Activated T-helper 17 cell treated with anti-CD3 and anti-CD28 coated beads, Interleukin-2, amount 50 U/mL, for 72 hours (primary cell): Measurements from ENCODE around the gene ITGA8. TPM values are rescaled to one million over a fixed set of nuclear protein-coding genes. Genes with fewer than 3 reads are reported as not detected.

ENCODE experiments used
- ATAC-seq: fragments of 150-1000 bp; cut with Tn5 transposase; replicated peaks from 2 replicates; pipeline ENCODE4 v1.10.0; 2021; ENCODE audit warnings: mild to moderate bottlenecking, moderate library complexity
- H3K27ac Mint-ChIP-seq: one replicate; pipeline ENCODE4 v1.8.0; 2022; ENCODE audit warnings: mixed read lengths
- H3K27me3 Mint-ChIP-seq: one replicate; pipeline ENCODE4 v1.8.0; 2022; ENCODE audit warnings: mixed read lengths
- H3K36me3 Mint-ChIP-seq: one replicate; pipeline ENCODE4 v1.8.0; 2022; ENCODE audit warnings: low read depth, mild to moderate bottlenecking, mixed read lengths
- H3K4me1 Mint-ChIP-seq: one replicate; pipeline ENCODE4 v1.8.0; 2022; ENCODE audit warnings: mixed read lengths
- H3K4me3 Mint-ChIP-seq: one replicate; pipeline ENCODE4 v1.8.0; 2022; ENCODE audit warnings: mild to moderate bottlenecking, mixed read lengths
- H3K9me3 Mint-ChIP-seq: one replicate; pipeline ENCODE4 v1.8.0; 2022; ENCODE audit warnings: mixed read lengths
- total RNA-seq, 2 donors: library from RNA; stranded (reverse); gene quantifications; one replicate each; pipeline ENCODE4 v1.2.3, GENCODE V29; 2022

ITGA8 gene
- total RNA-seq, 2 donors from 2014 or later: not detected

- no peaks in the 10 kb centered on the region for H3K36me3 Mint-ChIP-seq
- H3K4me3 Mint-ChIP-seq: no peak overlapping the region
- no peak for ATAC-seq
- H3K27ac Mint-ChIP-seq: no peak overlapping the region
- peaks cover 4% of the 10 kb centered on the region for H3K4me1 Mint-ChIP-seq
- H3K9me3 Mint-ChIP-seq: peaks cover 6% of the 10 kb centered on the region
- H3K27me3 Mint-ChIP-seq: peaks cover 14% of the 10 kb centered on the region
Observed at GRCh38 chr10:15630353-15630752, 89.4 kb downstream of the ITGA8 start.

- Mint-ChIP-seq H3K9me3 (peaks cover 6% of the 10 kb centered on the region), H3K27ac (no peak overlapping the region), H3K4me1 (peaks cover 4% of the 10 kb centered on the region), H3K36me3 (no peaks in the 10 kb centered on the region), H3K27me3 (peaks cover 14% of the 10 kb centered on the region), H3K4me3 (no peak overlapping the region)
- ATAC-seq: no peak
Observed at GRCh38 chr10:15627617-15628196, 92.0 kb downstream of the ITGA8 start.

DNA sequence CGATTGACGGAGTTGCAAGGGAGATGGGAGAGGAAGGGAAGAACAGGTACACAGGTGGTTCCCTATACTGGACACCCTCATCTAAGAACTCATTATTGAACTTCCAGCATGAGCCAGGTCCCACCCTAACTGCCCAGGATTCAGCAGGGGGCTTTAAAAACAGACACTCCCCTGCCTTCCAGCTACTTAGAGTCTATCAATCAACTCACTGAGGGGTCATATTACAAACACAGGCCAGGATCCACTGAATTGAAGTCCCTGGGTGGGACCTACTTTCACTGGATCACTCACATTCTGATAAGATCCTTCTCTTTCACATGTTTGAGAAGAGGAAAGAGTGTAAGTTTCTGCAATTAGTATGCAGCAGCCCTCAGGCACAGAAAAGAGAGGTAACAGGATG, 92.8 kb downstream of the ITGA8 start:
- Mint-ChIP-seq H3K9me3 (peaks cover 6% of the 10 kb centered on the region), H3K36me3 (no peaks in the 10 kb centered on the region), H3K4me3 (no peak overlapping the region), H3K27me3 (peaks cover 14% of the 10 kb centered on the region), H3K4me1 (peaks cover 4% of the 10 kb centered on the region), H3K27ac (no peak overlapping the region)
- ATAC-seq: no peak

GRCh38 chr10:15625261-15625660, 94.5 kb downstream of the ITGA8 start:
- Mint-ChIP-seq H3K27ac (no peak overlapping the region), H3K9me3 (peaks cover 6% of the 10 kb centered on the region), H3K36me3 (no peaks in the 10 kb centered on the region), H3K27me3 (peaks cover 8% of the 10 kb centered on the region), H3K4me3 (no peak overlapping the region), H3K4me1 (peaks cover 4% of the 10 kb centered on the region)
- no peak for ATAC-seq

DNA sequence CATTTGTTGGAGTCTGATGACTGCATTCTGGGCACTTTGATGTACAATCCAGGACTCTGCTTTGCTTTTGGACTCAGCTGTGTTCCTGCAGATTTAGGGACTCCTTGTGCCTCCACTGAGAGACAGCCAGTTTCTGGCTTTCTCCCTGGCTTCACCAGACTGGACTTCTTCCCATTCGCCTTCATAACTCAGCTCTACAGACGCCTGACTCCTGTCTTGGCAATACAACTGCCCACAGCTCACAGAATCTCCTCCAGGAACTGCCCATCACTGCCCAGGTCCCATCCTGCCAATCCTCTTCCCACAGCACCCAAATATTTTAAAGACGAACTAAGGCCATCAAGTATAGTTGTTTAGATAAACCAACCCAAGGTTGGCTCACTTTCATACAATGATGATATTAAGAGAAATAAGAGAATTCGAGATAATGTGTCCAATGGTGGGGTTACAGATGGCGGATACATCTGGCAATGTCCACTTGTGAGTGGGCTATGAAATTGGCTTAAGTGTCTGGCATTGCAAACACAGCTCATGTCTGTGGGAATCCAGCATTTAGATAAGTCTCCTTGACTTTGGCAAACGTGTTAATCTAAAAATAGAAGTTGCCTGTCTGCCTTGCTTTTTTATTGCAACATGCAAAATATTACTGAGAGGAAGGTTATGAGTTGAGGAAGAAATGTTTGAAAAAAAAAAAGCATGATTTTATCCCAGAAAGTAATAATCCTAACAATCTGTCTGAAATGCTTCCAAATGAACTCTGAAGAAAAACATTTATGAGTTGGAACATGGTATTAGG, 95.1 kb downstream of the ITGA8 start:
- peaks cover 4% of the 10 kb centered on the region for H3K4me1 Mint-ChIP-seq
- no peak overlapping the region for H3K27ac Mint-ChIP-seq

GRCh38 chr10:15620836-15621515, 98.7 kb downstream of the ITGA8 start:
- Mint-ChIP-seq H3K27ac (no peak overlapping the region), H3K27me3 (peaks cover 10% of the 10 kb centered on the region), H3K4me1 (no peaks in the 10 kb centered on the region), H3K36me3 (no peaks in the 10 kb centered on the region), H3K4me3 (no peak overlapping the region), H3K9me3 (no peaks in the 10 kb centered on the region)
- no peak for ATAC-seq

More for the DNA sequence above, 95.1 kb downstream of the ITGA8 start:
- H3K9me3 Mint-ChIP-seq: peaks cover 6% of the 10 kb centered on the region
- no peak overlapping the region for H3K4me3 Mint-ChIP-seq
- ATAC-seq: no peak
- peaks cover 8% of the 10 kb centered on the region for H3K27me3 Mint-ChIP-seq
- no peaks in the 10 kb centered on the region for H3K36me3 Mint-ChIP-seq

- ATAC-seq: no peak
- Mint-ChIP-seq H3K4me1 (no peaks in the 10 kb centered on the region), H3K27ac (no peak overlapping the region), H3K36me3 (no peaks in the 10 kb centered on the region), H3K27me3 (peaks cover 10% of the 10 kb centered on the region), H3K9me3 (no peaks in the 10 kb centered on the region), H3K4me3 (no peak overlapping the region)
Observed at GRCh38 chr10:15620337-15620736, 99.4 kb downstream of the ITGA8 start.

GRCh38 chr10:15609246-15609645, 110.5 kb downstream of the ITGA8 start:
- no peak overlapping the region for H3K4me3 Mint-ChIP-seq

GRCh38 chr10:15606377-15606776, 113.3 kb downstream of the ITGA8 start:
- Mint-ChIP-seq H3K36me3 (no peaks in the 10 kb centered on the region), H3K27me3 (peaks cover 22% of the 10 kb centered on the region)

More at GRCh38 chr10:15609246-15609645, 110.5 kb downstream of the ITGA8 start:
- Mint-ChIP-seq H3K4me1 (no peaks in the 10 kb centered on the region), H3K27me3 (peaks cover 12% of the 10 kb centered on the region), H3K36me3 (no peaks in the 10 kb centered on the region), H3K9me3 (no peaks in the 10 kb centered on the region), H3K27ac (no peak overlapping the region)
- ATAC-seq: no peak

DNA sequence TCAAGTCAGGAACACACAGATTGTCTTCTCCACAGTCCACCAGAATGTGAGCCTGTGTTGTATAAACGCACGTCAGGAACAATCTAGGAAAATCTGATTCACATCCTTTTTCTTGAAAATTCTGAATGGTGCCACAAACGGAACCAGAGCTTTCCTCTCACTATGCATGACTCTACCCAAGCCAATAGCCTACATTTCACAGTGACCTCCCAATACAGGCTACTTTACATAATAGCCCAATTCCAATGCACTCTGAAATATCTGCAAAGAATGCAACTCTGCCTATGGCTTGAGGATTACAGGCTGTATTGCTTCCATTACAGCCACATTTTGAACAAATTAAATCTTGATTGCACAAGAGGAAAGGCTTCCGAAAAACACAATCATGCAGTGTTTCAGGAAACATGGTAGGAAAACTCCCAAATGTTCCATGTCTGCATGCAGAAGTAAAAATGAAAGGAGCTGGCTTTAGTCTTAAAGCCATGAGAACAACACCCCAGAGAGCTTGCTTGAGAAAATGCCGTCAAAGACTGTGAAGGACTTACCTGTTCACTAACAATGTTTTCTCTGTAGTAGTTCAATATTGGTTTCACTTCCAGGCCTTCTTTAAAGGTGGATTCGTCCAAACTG, 113.9 kb downstream of the ITGA8 start:
- no peak overlapping the region for H3K27ac Mint-ChIP-seq
- no peak overlapping the region for H3K4me3 Mint-ChIP-seq
- no peaks in the 10 kb centered on the region for H3K9me3 Mint-ChIP-seq
- peaks cover 27% of the 10 kb centered on the region for H3K27me3 Mint-ChIP-seq
- no peaks in the 10 kb centered on the region for H3K4me1 Mint-ChIP-seq
- ATAC-seq: no peak
- no peaks in the 10 kb centered on the region for H3K36me3 Mint-ChIP-seq

More at GRCh38 chr10:15606377-15606776, 113.3 kb downstream of the ITGA8 start:
- H3K4me3 Mint-ChIP-seq: no peak overlapping the region
- H3K27ac Mint-ChIP-seq: no peak overlapping the region
- H3K9me3 Mint-ChIP-seq: no peaks in the 10 kb centered on the region
- no peak for ATAC-seq
- H3K4me1 Mint-ChIP-seq: no peaks in the 10 kb centered on the region

DNA sequence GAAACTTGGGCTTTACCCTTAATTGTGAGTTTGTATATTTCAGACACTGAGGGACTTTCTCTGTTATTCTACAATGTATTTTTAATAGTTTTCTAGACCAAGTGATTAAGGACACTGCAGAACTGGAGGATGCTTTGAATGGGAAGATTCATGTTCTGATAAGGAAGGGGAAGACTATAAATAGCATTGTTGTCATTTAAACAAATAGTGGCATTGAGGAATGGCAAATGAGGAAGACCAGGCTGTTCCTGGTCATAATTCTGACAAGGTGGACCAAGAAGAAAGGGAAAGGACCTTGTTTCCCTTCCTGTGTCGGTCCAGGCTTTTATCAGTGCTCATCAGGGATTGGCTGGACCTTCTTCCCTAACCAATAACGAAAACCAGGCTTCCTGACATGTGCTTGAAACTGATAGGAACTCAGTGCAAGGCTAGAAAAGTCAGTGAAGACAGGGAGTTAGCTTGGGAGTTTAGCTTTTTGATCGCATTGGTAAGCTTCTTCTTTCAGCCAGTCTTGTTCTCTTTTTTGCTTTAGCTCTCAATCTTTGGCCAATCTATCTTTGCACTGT, 116.2 kb downstream of the ITGA8 start:
- no peak overlapping the region for H3K4me3 Mint-ChIP-seq
- peaks cover 4% of the 10 kb centered on the region for H3K9me3 Mint-ChIP-seq
- no peaks in the 10 kb centered on the region for H3K4me1 Mint-ChIP-seq
- H3K27ac Mint-ChIP-seq: no peak overlapping the region
- peaks cover 37% of the 10 kb centered on the region for H3K27me3 Mint-ChIP-seq
- no peaks in the 10 kb centered on the region for H3K36me3 Mint-ChIP-seq
- no peak for ATAC-seq

GRCh38 chr10:15601819-15602218, 117.9 kb downstream of the ITGA8 start:
- Mint-ChIP-seq H3K4me1 (no peaks in the 10 kb centered on the region), H3K27me3 (peaks cover 39% of the 10 kb centered on the region), H3K4me3 (no peak overlapping the region), H3K27ac (no peak overlapping the region), H3K36me3 (no peaks in the 10 kb centered on the region), H3K9me3 (peaks cover 4% of the 10 kb centered on the region)
- ATAC-seq: no peak

DNA sequence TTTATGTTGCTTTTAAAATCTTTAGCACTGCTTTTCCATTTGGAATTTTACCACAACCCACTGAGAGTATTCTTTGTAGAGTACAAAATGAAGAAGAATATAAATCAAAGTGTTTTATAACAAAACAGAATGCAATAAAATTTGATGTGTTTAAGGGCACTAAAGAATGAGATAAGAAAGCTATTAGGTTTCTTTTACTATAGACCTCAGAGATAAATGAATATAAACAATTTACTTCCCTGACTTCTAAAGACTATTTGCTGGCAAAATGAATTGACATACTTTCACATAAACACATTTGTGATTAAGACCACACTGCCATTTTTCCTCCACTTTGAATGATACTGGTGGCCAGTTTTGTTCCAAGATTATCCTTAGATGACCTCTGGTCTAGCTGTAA, 124.5 kb downstream of the ITGA8 start:
- Mint-ChIP-seq H3K27ac (no peak overlapping the region), H3K36me3 (no peaks in the 10 kb centered on the region)

DNA sequence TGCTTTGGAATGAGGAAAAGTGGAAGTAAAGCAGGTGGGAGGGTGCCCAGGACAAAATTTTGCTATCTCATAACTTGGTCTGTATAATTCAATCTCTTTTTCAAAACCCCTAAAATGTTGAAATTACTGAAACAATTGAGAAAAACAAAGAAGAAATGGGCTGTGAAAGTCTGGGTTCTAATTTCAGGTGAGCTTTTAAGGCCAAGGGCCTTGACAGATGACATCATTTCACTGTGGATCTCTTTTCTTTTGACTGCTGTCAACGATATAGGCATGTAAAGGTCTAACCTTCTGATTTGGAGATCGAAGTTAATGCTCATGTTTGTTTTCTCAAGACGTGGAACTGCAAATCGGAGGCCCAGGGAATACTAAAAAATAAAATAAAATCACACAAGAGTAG, 127.8 kb downstream of the ITGA8 start:
- ATAC-seq: no peak
- Mint-ChIP-seq H3K9me3 (no peaks in the 10 kb centered on the region), H3K27me3 (peaks cover 20% of the 10 kb centered on the region), H3K36me3 (no peaks in the 10 kb centered on the region), H3K4me1 (no peaks in the 10 kb centered on the region), H3K27ac (no peak overlapping the region), H3K4me3 (no peak overlapping the region)

More for the DNA sequence above, 124.5 kb downstream of the ITGA8 start:
- Mint-ChIP-seq H3K27me3 (peaks cover 25% of the 10 kb centered on the region), H3K4me3 (no peak overlapping the region), H3K4me1 (no peaks in the 10 kb centered on the region), H3K9me3 (peaks cover 2% of the 10 kb centered on the region)
- no peak for ATAC-seq
